Fibroblast of lung (primary cell): ENCODE results near the gene CHADL. TPM values are rescaled to one million over a fixed set of nuclear protein-coding genes. Genes with fewer than 3 reads are reported as not detected.

Experiments
- DNase-seq, 2 donors: peaks; one replicate each; pipeline versions ENCODE4 v3.0.0 to v3.0.0-alpha.2; 2010; ENCODE audit warnings: low read depth in 2 of 2
- H2AFZ ChIP-seq: 2 replicates; pipeline ENCODE4 v1.5.1; 2012; ENCODE audit warnings: low read length, control low read depth, inconsistent platforms
- H3K27ac ChIP-seq: 2 replicates; pipeline ENCODE4 v1.5.1; 2011; ENCODE audit warnings: low read length, control low read depth; ENCODE audit not compliant: insufficient read depth
- H3K27me3 ChIP-seq: 2 replicates; pipeline ENCODE4 v1.5.1; 2011; ENCODE audit warnings: mild to moderate bottlenecking, low read length; ENCODE audit not compliant: control insufficient read depth, insufficient read depth
- H3K36me3 ChIP-seq: 2 replicates; pipeline ENCODE4 v1.5.1; 2011; ENCODE audit warnings: low read length; ENCODE audit not compliant: control insufficient read depth, insufficient read depth
- H3K4me1 ChIP-seq: 2 replicates; pipeline ENCODE4 v1.5.1; 2011; ENCODE audit warnings: low read length; ENCODE audit not compliant: control insufficient read depth, insufficient read depth; ENCODE audit errors: extremely low read depth
- H3K4me2 ChIP-seq: 2 replicates; pipeline ENCODE4 v1.5.1; 2011; ENCODE audit warnings: low read length, control low read depth; ENCODE audit not compliant: insufficient read depth; ENCODE audit errors: extremely low read depth
- H3K4me3 ChIP-seq, 4 experiments: fragments of 200-600 bp in 1 of 4; sonication (generic) in 1 of 4; replicated peaks in 1 of 4; 2 replicates each; pipeline ENCODE4 v1.5.1; 2011 to 2016; ENCODE audit warnings: low read length in 4 of 4, low read depth in 3 of 4, mild to moderate bottlenecking in 3 of 4, control low read depth in 2 of 4, inconsistent platforms in 1 of 4, mixed read lengths in 1 of 4; ENCODE audit not compliant: insufficient read depth in 1 of 4; ENCODE audit errors: control extremely low read depth in 1 of 4
- H3K79me2 ChIP-seq: 2 replicates; pipeline ENCODE4 v1.5.1; 2012; ENCODE audit warnings: mild to moderate bottlenecking, low read length, inconsistent platforms; ENCODE audit not compliant: control insufficient read depth, insufficient read depth
- H3K9ac ChIP-seq: 2 replicates; pipeline ENCODE4 v1.5.1; 2011; ENCODE audit warnings: mild to moderate bottlenecking, low read length, control low read depth; ENCODE audit not compliant: insufficient read depth
- H3K9me3 ChIP-seq: 2 replicates; pipeline ENCODE4 v1.5.1; 2012; ENCODE audit warnings: low read depth, low read length; ENCODE audit not compliant: control insufficient read depth, insufficient read depth
- H4K20me1 ChIP-seq: 2 replicates; pipeline ENCODE4 v1.5.1; 2011; ENCODE audit warnings: low read length; ENCODE audit not compliant: control insufficient read depth, insufficient read depth; ENCODE audit errors: extremely low read depth
- EZH2 ChIP-seq: IDR thresholded peaks from 2 replicates; pipeline ENCODE4 v1.5.1; 2012; ENCODE audit warnings: low read length, control low read depth, mild to moderate bottlenecking; ENCODE audit errors: missing control alignments
- polyA plus RNA-seq, 2 donors: library from polyadenylated mRNA; depleted of rRNA in 1 of 2; stranded (reverse) in 1 of 2; unstranded in 1 of 2; fragments of >200 nt; gene quantifications; 2 replicates each; pipeline ENCODE4 v1.2.1, GENCODE V29; 2011 to 2012; ENCODE audit warnings: missing spikeins in 1 of 2
- total RNA-seq: library from RNA; depleted of rRNA; stranded (reverse); fragments of >200 nt; gene quantifications from 2 replicates; pipeline ENCODE4 v1.2.1, GENCODE V29; 2014
- TF ChIP-seq, protein P1 (sequence below), 2 donors: IDR thresholded peaks in 1 of 2; conservative IDR thresholded peaks in 1 of 2; 1 replicate in 1 of 2; 2 replicates in 1 of 2; pipeline ENCODE4 v1.5.1; 2011 to 2012; ENCODE audit warnings: low read length in 2 of 2, control low read depth in 1 of 2, inconsistent platforms in 1 of 2, low read depth in 1 of 2, mild to moderate bottlenecking in 1 of 2

The CHADL gene
- total and polyA plus RNA-seq, 2 donors (not counting 1 experiment from before 2014, with no cell fraction given) = 0.10 to 3.1 TPM

DNA sequence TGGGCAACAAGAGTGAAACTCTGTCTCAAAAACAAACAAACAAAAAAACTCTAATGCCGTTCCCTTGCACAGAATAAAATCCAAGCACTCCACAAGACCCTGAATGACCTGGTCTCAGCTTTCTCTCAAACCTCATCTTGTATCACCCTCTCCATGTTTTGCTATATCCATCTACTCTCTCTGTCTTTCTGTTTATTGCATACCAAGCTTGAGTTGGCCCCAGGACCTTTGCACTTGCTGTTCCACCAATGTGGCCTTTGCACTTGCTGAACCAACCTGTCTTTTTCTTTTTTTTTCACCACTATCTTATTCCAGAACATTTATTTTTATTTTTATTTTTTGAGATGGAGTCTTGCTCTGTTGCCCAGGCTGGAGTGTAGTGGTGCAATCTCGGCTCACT is 37.6 kb downstream of the CHADL start:
- Histone ChIP-seq H4K20me1 (no peaks in the 10 kb centered on the region), H3K4me2 (no peak overlapping the region), H3K79me2 (peaks cover 10% of the 10 kb centered on the region), H3K27me3 (no peaks in the 10 kb centered on the region), H3K27ac (no peak overlapping the region), H2AFZ (no peak overlapping the region), H3K9me3 (no peaks in the 10 kb centered on the region), H3K9ac (no peak overlapping the region), H3K4me3 (no peak overlapping the region), H3K36me3 (no peaks in the 10 kb centered on the region), H3K4me1 (no peaks in the 10 kb centered on the region)
- DNase-seq = no peak
- TF ChIP-seq, protein P1, sequence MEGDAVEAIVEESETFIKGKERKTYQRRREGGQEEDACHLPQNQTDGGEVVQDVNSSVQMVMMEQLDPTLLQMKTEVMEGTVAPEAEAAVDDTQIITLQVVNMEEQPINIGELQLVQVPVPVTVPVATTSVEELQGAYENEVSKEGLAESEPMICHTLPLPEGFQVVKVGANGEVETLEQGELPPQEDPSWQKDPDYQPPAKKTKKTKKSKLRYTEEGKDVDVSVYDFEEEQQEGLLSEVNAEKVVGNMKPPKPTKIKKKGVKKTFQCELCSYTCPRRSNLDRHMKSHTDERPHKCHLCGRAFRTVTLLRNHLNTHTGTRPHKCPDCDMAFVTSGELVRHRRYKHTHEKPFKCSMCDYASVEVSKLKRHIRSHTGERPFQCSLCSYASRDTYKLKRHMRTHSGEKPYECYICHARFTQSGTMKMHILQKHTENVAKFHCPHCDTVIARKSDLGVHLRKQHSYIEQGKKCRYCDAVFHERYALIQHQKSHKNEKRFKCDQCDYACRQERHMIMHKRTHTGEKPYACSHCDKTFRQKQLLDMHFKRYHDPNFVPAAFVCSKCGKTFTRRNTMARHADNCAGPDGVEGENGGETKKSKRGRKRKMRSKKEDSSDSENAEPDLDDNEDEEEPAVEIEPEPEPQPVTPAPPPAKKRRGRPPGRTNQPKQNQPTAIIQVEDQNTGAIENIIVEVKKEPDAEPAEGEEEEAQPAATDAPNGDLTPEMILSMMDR (conservative IDR thresholded peaks at IDR 0.05 in 1 of 2, IDR thresholded peaks at IDR 0.05 in 1 of 2; ENCODE audit: low read depth in 1 of 2, low read length in 2 of 2) = no peak
- no peak for TF ChIP-seq EZH2

DNA sequence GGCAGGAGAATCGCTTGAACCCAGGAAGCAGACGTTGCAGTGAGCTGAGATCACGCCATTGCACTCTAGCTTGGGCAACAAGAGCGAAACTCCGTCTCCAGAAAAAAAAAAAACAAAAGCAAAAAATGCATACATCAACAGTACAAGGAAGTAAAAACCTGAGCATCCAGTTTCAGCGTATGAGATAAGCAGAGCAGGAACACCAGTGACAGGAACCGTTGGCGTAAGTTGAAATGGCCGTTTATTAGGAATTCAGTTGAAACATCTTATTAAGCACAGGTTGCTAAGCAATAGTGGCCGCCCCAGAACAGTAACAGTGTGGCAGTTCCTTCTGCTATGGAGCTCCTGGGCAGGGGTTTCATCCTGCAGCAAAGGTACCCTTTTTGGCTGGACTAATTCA is 39.6 kb downstream of the CHADL start:
- no peak overlapping the region for H3K27ac ChIP-seq
- H3K4me3 ChIP-seq = no peak overlapping the region
- peaks cover 2% of the 10 kb centered on the region for H3K4me1 ChIP-seq
- DNase-seq = no peak
- no peak overlapping the region for H3K9ac ChIP-seq
- no peak for TF ChIP-seq EZH2
- TF ChIP-seq, protein P1 (conservative IDR thresholded peaks at IDR 0.05 in 1 of 2, IDR thresholded peaks at IDR 0.05 in 1 of 2; ENCODE audit: low read depth in 1 of 2, low read length in 2 of 2) = no peak
- H2AFZ ChIP-seq = no peak overlapping the region
- H3K4me2 ChIP-seq = no peak overlapping the region
- H3K9me3 ChIP-seq = no peaks in the 10 kb centered on the region
- H3K27me3 ChIP-seq = no peaks in the 10 kb centered on the region
- H3K79me2 ChIP-seq = peaks cover 9% of the 10 kb centered on the region
- no peaks in the 10 kb centered on the region for H4K20me1 ChIP-seq
- no peaks in the 10 kb centered on the region for H3K36me3 ChIP-seq

DNA sequence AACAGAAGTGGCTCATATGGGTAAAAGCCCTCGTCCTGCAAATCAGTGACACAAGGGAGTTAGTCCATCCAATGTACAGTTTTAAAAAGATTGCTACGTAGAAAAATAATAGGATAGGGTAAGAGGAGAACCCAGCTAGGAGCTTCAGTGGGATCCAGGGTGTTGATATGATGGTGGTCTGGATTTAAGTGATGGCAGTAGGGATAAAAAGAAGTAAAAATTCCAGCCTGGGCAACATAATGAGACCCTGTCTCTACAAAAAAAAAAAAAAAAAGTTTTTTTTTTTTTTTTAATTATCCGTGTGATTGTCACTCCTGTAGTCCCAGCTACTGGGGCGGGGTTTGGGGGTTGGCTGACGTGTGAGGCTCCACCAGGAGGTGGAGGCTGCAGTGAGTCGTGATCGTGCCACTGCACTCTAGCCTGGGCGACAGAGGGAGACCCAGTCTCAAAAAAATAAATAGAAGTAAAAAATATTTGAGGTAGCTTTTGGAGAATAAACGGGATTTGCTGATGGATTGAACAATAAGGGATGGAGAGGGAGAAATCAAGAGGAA is 42.6 kb downstream of the CHADL start:
- H3K27me3 ChIP-seq = no peaks in the 10 kb centered on the region
- no peak for DNase-seq
- no peak for TF ChIP-seq EZH2
- TF ChIP-seq, protein P1 (conservative IDR thresholded peaks at IDR 0.05 in 1 of 2, IDR thresholded peaks at IDR 0.05 in 1 of 2; ENCODE audit: low read depth in 1 of 2, low read length in 2 of 2) = no peak

More for the DNA sequence above, 42.6 kb downstream of the CHADL start:
- no peaks in the 10 kb centered on the region for H4K20me1 ChIP-seq
- H3K4me2 ChIP-seq = peak overlapping the region; percentile 90
- H2AFZ ChIP-seq = peak overlapping the region; percentile 93
- no peak overlapping the region for H3K9ac ChIP-seq
- no peaks in the 10 kb centered on the region for H3K9me3 ChIP-seq
- H3K4me3 ChIP-seq = peak overlapping the region; percentile 58 to 78 (median 73)
- no peak overlapping the region for H3K27ac ChIP-seq
- H3K79me2 ChIP-seq = no peaks in the 10 kb centered on the region
- H3K4me1 ChIP-seq = peaks cover 2% of the 10 kb centered on the region
- no peaks in the 10 kb centered on the region for H3K36me3 ChIP-seq
